Measurements from ENCODE around the gene ANKS4B.

- TF ChIP-seq CTCF (tag by site-specific recombination; IDR thresholded peaks at IDR 0.05) = no peak
- TF ChIP-seq, protein P1, sequence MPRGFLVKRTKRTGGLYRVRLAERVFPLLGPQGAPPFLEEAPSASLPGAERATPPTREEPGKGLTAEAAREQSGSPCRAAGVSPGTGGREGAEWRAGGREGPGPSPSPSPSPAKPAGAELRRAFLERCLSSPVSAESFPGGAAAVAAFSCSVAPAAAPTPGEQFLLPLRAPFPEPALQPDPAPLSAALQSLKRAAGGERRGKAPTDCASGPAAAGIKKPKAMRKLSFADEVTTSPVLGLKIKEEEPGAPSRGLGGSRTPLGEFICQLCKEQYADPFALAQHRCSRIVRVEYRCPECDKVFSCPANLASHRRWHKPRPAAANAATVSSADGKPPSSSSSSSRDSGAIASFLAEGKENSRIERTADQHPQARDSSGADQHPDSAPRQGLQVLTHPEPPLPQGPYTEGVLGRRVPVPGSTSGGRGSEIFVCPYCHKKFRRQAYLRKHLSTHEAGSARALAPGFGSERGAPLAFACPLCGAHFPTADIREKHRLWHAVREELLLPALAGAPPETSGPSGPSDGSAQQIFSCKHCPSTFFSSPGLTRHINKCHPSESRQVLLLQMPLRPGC (tag by site-specific recombination; IDR thresholded peaks at IDR 0.05) = no peak
- TF ChIP-seq, protein P2, sequence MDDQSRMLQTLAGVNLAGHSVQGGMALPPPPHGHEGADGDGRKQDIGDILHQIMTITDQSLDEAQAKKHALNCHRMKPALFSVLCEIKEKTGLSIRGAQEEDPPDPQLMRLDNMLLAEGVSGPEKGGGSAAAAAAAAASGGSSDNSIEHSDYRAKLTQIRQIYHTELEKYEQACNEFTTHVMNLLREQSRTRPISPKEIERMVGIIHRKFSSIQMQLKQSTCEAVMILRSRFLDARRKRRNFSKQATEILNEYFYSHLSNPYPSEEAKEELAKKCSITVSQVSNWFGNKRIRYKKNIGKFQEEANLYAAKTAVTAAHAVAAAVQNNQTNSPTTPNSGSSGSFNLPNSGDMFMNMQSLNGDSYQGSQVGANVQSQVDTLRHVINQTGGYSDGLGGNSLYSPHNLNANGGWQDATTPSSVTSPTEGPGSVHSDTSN (CRISPR knock-in tag; IDR thresholded peaks at IDR 0.05) = no peak
- TF ChIP-seq ZBTB11 (tag by site-specific recombination; conservative IDR thresholded peaks at IDR 0.05; ENCODE audit: low read depth) = no peak
Measured at GRCh38 chr16:21263640-21264570, 30.4 kb downstream of the ANKS4B start.

All from HEK293 (cell line).